GM23338 (cell line): ENCODE results near the gene RHOH. TPM values are rescaled to one million over a fixed set of nuclear protein-coding genes. Genes with fewer than 3 reads are reported as not detected.

Source experiments
- ATAC-seq: fragments of 200-7000 bp; cut with Tn5 transposase; 3 replicates; pipeline ENCODE4 v1.9.1; 2020
- DNase-seq: peaks from one replicate; pipeline ENCODE4 v3.0.0-alpha.2; 2015; ENCODE audit warnings: low spot score
- H2AFZ ChIP-seq: fragments of 200-600 bp; sonication (generic); 2 replicates; pipeline ENCODE4 v1.8.0; 2016; ENCODE audit warnings: antibody characterized with exemption, mild to moderate bottlenecking, moderate library complexity
- H3F3A ChIP-seq: fragments of 200-600 bp; sonication (generic); replicated peaks from 2 replicates; pipeline ENCODE4 v1.8.0; 2017; ENCODE audit warnings: antibody characterized with exemption, mixed run types, low read depth
- H3K27ac ChIP-seq: fragments of 200-600 bp; sonication (generic); 2 replicates; pipeline ENCODE4 v1.6.1; 2016; ENCODE audit warnings: low read depth
- H3K27me3 ChIP-seq: fragments of 200-600 bp; sonication (generic); 2 replicates; pipeline ENCODE4 v1.8.0; 2016; ENCODE audit warnings: mild to moderate bottlenecking, mixed run types, moderate library complexity; ENCODE audit not compliant: insufficient read depth
- H3K36me3 ChIP-seq: fragments of 200-600 bp; sonication (generic); 2 replicates; pipeline ENCODE4 v1.8.0; 2016; ENCODE audit warnings: mild to moderate bottlenecking; ENCODE audit not compliant: insufficient read depth
- H3K4me1 ChIP-seq: fragments of 200-600 bp; sonication (generic); 2 replicates; pipeline ENCODE4 v1.8.0; 2016; ENCODE audit warnings: mild to moderate bottlenecking, moderate library complexity; ENCODE audit not compliant: insufficient read depth
- H3K4me2 ChIP-seq: fragments of 200-600 bp; sonication (generic); 2 replicates; pipeline ENCODE4 v1.7.1; 2017; ENCODE audit warnings: mixed run types
- H3K4me3 ChIP-seq: fragments of 200-600 bp; sonication (generic); 2 replicates; pipeline ENCODE4 v1.6.1; 2016; ENCODE audit warnings: mixed run types
- H3K79me2 ChIP-seq: fragments of 200-600 bp; sonication (generic); replicated peaks from 2 replicates; pipeline ENCODE4 v1.8.0; 2017; ENCODE audit warnings: mild to moderate bottlenecking; ENCODE audit not compliant: insufficient read depth
- H3K9me2 ChIP-seq: fragments of 200-600 bp; sonication (generic); 2 replicates; pipeline ENCODE4 v1.8.0; 2017; ENCODE audit not compliant: insufficient read depth
- H4K20me1 ChIP-seq: fragments of 200-600 bp; sonication (generic); replicated peaks from 2 replicates; pipeline ENCODE4 v1.8.0; 2017; ENCODE audit warnings: mild to moderate bottlenecking; ENCODE audit not compliant: insufficient read depth
- H3K27ac Mint-ChIP-seq: 2 replicates; pipeline ENCODE4 v1.8.0; 2020; ENCODE audit warnings: inconsistent platforms, mild to moderate bottlenecking, moderate library complexity, mixed read lengths
- H3K27me3 Mint-ChIP-seq: 3 replicates; pipeline ENCODE4 v1.8.0; 2022; ENCODE audit warnings: low read depth, mild to moderate bottlenecking, moderate library complexity, mixed read lengths, inconsistent platforms; ENCODE audit not compliant: insufficient read depth, poor library complexity
- H3K36me3 Mint-ChIP-seq: 3 replicates; pipeline ENCODE4 v1.8.0; 2021; ENCODE audit warnings: low read depth, mild to moderate bottlenecking, inconsistent platforms, moderate library complexity, mixed read lengths
- H3K4me1 Mint-ChIP-seq: 3 replicates; pipeline ENCODE4 v1.8.0; 2020; ENCODE audit warnings: mild to moderate bottlenecking, inconsistent platforms, mixed read lengths
- H3K4me3 Mint-ChIP-seq: 3 replicates; pipeline ENCODE4 v1.8.0; 2021; ENCODE audit warnings: moderate library complexity, mild to moderate bottlenecking, inconsistent platforms, mixed read lengths
- H3K9me3 Mint-ChIP-seq: 3 replicates; pipeline ENCODE4 v1.8.0; 2020; ENCODE audit warnings: moderate library complexity, mild to moderate bottlenecking, inconsistent platforms, mixed read lengths
- CREB1 ChIP-seq: fragments of 250-450 bp; sonication (Bioruptor Pico); IDR thresholded peaks from 2 replicates; pipeline ENCODE4 v1.5.0; 2020; ENCODE audit warnings: low read depth, mild to moderate bottlenecking, moderate library complexity
- CTCF ChIP-seq, 2 experiments: fragments of 200-600 bp in 1 of 2; sonication (generic) in 1 of 2; conservative IDR thresholded peaks; 2 replicates each; pipeline versions ENCODE4 v1.5.1 to v1.6.1; 2016 to 2017; ENCODE audit warnings: antibody characterized with exemption in 2 of 2, low read depth in 2 of 2, mild to moderate bottlenecking in 2 of 2, moderate library complexity in 1 of 2
- ETS1 ChIP-seq: IDR thresholded peaks from 2 replicates; pipeline ENCODE4 v1.6.1; 2016; ENCODE audit warnings: antibody characterized with exemption
- EZH2 ChIP-seq: fragments of 200-600 bp; sonication (generic); IDR thresholded peaks from one replicate; pipeline ENCODE4 v1.8.0; 2017; ENCODE audit warnings: antibody characterized with exemption, mild to moderate bottlenecking, low read depth; ENCODE audit not compliant: unreplicated experiment
- EZH2phosphoT487 ChIP-seq: fragments of 200-600 bp; sonication (generic); IDR thresholded peaks from one replicate; pipeline ENCODE4 v1.8.1; 2018; ENCODE audit warnings: antibody characterized with exemption; ENCODE audit not compliant: unreplicated experiment
- JUNB ChIP-seq: IDR thresholded peaks from one replicate; pipeline ENCODE4 v1.6.1; 2016; ENCODE audit warnings: antibody characterized with exemption; ENCODE audit not compliant: unreplicated experiment
- NANOG ChIP-seq: IDR thresholded peaks from 2 replicates; pipeline ENCODE4 v1.6.1; 2016; ENCODE audit warnings: antibody characterized with exemption, borderline replicate concordance
- POLR2AphosphoS5 ChIP-seq: IDR thresholded peaks from 2 replicates; pipeline ENCODE4 v1.6.1; 2016; ENCODE audit warnings: antibody characterized with exemption, low read depth
- REST ChIP-seq: IDR thresholded peaks from one replicate; pipeline ENCODE4 v1.6.1; 2018; ENCODE audit warnings: antibody characterized with exemption; ENCODE audit not compliant: unreplicated experiment
- ZNF114 ChIP-seq: fragments of 250-450 bp; sonication (Bioruptor Pico); IDR thresholded peaks from 2 replicates; pipeline ENCODE4 v1.5.0; 2020; ENCODE audit warnings: mild to moderate bottlenecking, moderate library complexity
- ZNF331 ChIP-seq: fragments of 250-450 bp; sonication (Bioruptor Pico); IDR thresholded peaks from 2 replicates; pipeline ENCODE4 v1.5.0; 2020; ENCODE audit warnings: low read depth, mild to moderate bottlenecking, moderate library complexity
- ZNF462 ChIP-seq: fragments of 250-450 bp; sonication (Bioruptor Pico); IDR thresholded peaks from 2 replicates; pipeline ENCODE4 v1.5.0; 2020; ENCODE audit warnings: mild to moderate bottlenecking, moderate library complexity
- polyA plus RNA-seq: library from polyadenylated mRNA; unstranded; fragments of >200 nt; fragmentation: Nextera tagmentation; extraction: Ambion mirVana; gene quantifications from 2 replicates; pipeline ENCODE4 v1.2.1, GENCODE V29; 2016
- total RNA-seq: library from RNA; depleted of rRNA; stranded (reverse); fragments of >200 nt; shearing (Covaris generic); gene quantifications from 2 replicates; pipeline ENCODE4 v1.2.3, GENCODE V29; 2014

The RHOH gene
- total and polyA plus RNA-seq, 2 experiments from 2014 or later: 2.2 to 3.7 TPM

- Histone ChIP-seq H3K27ac (no peak overlapping the region), H3K4me2 (no peak overlapping the region)
These were observed 17.2 kb downstream of the RHOH start for GRCh38 chr4:40214038-40214437.

More at GRCh38 chr4:40214038-40214437, 17.2 kb downstream of the RHOH start:
- no peak overlapping the region for H3K4me3 ChIP-seq
- no peaks in the 10 kb centered on the region for H4K20me1 ChIP-seq
- no peaks in the 10 kb centered on the region for H3K27me3 ChIP-seq
- no peaks in the 10 kb centered on the region; the same call in 2 of the 3 replicates for H3K36me3 Mint-ChIP-seq
- DNase-seq (no peak), ATAC-seq (no peak)
- no peak overlapping the region for H3K4me3 Mint-ChIP-seq
- peaks cover 8% of the 10 kb centered on the region; the same call in 1 of the 2 replicates for H3K4me1 ChIP-seq
- no peaks in the 10 kb centered on the region for H3K79me2 ChIP-seq
- no peak for TF ChIP-seq ZNF462 (CRISPR knock-in tag)
- no peak for TF ChIP-seq ETS1
- no peak for TF ChIP-seq ZNF331 (CRISPR knock-in tag)
- TF ChIP-seq EZH2: no peak
- TF ChIP-seq POLR2AphosphoS5: no peak
- no peak for TF ChIP-seq CREB1 (CRISPR knock-in tag)
- TF ChIP-seq EZH2phosphoT487: no peak
- no peak for TF ChIP-seq JUNB
- TF ChIP-seq ZNF114 (CRISPR knock-in tag): no peak
- TF ChIP-seq REST: no peak
- TF ChIP-seq CTCF (conservative IDR thresholded peaks at IDR 0.05; ENCODE audit: low read depth in 2 of 2): no peak
- no peak for TF ChIP-seq NANOG
- no peaks in the 10 kb centered on the region for H3K9me2 ChIP-seq
- no peaks in the 10 kb centered on the region for H3F3A ChIP-seq
- H3K9me3 Mint-ChIP-seq: no peaks in the 10 kb centered on the region
- no peak overlapping the region for H3K27ac Mint-ChIP-seq
- peaks cover 1% of the 10 kb centered on the region for H3K27me3 Mint-ChIP-seq
- peaks cover 15% of the 10 kb centered on the region for H3K4me1 Mint-ChIP-seq
- H2AFZ ChIP-seq: no peak overlapping the region
- H3K36me3 ChIP-seq: no peaks in the 10 kb centered on the region
